ENCODE data around the gene NCKIPSD.

Gene NCKIPSD

DNA sequence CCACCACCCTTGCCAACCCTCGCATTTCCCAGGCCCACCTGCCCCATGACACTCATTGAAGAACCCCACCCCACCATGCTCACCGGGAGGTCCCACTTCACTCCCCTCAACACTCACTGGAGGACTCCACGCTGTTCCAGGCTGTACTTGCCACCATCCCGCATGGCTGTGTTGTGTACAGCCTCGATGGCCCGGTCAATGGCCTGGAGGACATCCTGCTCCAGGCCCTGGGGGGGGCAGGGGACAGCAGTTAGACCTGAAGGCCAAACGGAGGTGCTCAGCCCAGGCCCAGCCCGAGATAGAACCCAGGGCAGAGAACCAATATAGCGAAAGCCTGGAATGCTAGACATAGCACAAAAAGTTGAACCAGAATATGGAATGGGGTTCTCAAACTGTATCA lies 2.9 kb downstream of the NCKIPSD start:
- TF ChIP-seq CTCF (IDR thresholded peaks at IDR 0.05; ENCODE audit: low read depth, low read length, missing control alignments): no peak
- no peak overlapping the region for H3K4me3 ChIP-seq (ENCODE audit: low read depth, low read length)
- no peak for DNase-seq (ENCODE audit: low read depth)

DNA sequence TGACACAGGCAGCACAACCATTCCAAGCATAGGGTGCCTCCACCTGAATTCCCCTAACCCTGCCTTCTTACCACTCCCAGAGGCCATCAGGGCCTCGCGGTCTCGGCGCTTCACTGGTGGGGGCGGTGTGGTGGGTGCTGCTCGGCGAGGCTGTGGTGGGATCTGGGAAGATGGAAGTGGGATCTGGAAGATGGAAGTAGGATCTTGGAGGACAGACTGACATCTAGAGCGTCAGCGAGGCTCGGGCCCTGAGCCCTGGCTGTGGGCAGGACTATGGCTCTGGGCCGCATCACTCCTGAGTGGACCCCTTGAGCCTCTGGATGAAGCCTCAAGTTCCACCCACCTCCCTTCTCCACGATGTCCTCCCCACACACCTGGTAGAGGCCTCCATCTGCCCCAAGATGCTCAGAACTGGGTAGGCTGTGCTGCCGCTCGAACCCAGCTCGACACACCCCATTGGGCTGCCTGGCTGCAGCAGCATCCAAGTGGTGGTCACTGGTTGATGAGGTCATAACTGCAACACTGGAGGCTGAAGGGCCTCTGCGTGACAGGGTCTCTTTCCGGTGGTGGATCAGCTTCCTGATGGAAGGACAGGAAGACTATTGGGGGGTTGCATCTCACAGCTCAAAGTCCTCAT lies 3.6 kb downstream of the NCKIPSD start:
- no peak for TF ChIP-seq CTCF (IDR thresholded peaks at IDR 0.05; ENCODE audit: low read depth, low read length, missing control alignments)
- no peak overlapping the region for H3K4me3 ChIP-seq (ENCODE audit: low read depth, low read length)
- DNase-seq (ENCODE audit: low read depth): no peak

DNA sequence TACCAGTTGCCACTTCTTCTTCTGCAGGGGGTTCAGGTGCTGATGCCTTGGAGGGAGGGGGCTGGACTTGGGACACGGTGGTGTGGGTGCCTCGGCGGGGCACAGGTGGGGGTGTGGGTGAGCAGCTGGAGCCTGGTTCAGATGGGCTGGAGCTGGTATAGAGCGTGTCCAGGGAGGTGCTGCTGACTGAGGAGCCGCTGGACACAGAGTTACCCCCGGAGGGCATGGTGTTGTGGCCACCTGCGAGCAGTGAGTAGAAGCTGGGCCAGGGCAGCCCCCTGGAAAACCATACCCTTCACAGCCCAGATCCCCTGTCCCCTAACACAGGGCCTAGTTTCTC lies 4.2 kb downstream of the NCKIPSD start:
- no peak for TF ChIP-seq CTCF (IDR thresholded peaks at IDR 0.05; ENCODE audit: low read depth, low read length, missing control alignments)
- no peak for DNase-seq (ENCODE audit: low read depth)
- H3K4me3 ChIP-seq (ENCODE audit: low read depth, low read length): no peak overlapping the region

- no peak for DNase-seq (ENCODE audit: low read depth)
- H3K4me3 ChIP-seq (ENCODE audit: low read depth, low read length): no peak overlapping the region
- no peak for TF ChIP-seq CTCF (IDR thresholded peaks at IDR 0.05; ENCODE audit: low read depth, low read length, missing control alignments)
These were observed 4.7 kb downstream of the NCKIPSD start for GRCh38 chr3:48680811-48681540.

DNA sequence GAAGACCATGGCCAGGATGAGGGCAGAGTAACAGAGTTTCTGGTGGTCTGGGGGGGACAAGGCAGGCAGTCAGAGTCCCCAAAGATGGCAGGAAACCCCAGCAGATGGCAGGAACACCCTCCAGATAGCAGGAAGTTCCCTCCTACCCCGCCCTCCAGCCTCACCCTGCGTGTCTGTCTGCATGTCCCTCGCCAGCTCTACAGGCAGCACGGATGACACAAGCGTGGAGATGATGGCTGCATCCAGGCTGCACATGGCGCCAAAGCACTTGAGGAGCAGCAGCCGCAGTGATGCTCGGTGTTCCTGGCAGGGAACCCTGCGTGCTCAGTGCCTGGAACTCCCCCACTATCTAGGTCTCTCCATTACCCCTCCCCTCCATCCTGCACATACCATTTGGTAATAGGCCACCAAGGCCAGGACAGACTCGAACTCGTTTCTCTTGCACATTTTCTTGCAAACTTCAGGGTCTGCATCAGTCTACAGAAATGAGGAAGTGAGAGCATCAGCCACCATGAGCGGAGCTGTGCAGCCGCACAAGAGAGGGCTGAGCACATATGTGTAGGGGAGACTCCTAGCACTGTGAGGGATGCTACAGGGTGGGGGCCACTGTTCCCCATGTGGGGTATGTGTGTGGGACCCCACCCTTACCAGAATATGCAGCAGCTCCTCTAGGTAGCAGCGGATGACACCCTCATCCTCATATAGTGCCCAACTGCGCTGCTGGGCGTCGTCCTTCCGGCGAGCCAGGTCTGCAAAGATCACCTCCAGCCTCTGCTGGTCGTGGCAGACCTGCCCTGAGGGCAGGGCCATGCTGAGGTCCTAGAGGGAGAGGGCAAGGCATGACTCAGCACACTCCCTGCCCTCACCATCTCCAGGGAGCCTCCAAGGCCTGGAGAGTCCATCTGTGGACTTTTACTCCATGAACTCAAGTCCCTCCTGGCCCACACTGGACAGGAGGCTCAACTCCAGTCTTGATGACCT lies 6.0 kb downstream of the NCKIPSD start:
- TF ChIP-seq CTCF (IDR thresholded peaks at IDR 0.05; ENCODE audit: low read depth, low read length, missing control alignments): no peak
- no peak for DNase-seq (ENCODE audit: low read depth)
- no peak overlapping the region for H3K4me3 ChIP-seq (ENCODE audit: low read depth, low read length)

- no peak for DNase-seq (ENCODE audit: low read depth)
- no peak overlapping the region for H3K4me3 ChIP-seq (ENCODE audit: low read depth, low read length)
- no peak for TF ChIP-seq CTCF (IDR thresholded peaks at IDR 0.05; ENCODE audit: low read depth, low read length, missing control alignments)
These were observed 6.9 kb downstream of the NCKIPSD start for GRCh38 chr3:48678566-48679380.

Measured in GM12864 (cell line).